Measurements from ENCODE around the gene PLEKHF1. TPM values are rescaled to one million over a fixed set of nuclear protein-coding genes. Genes with fewer than 3 reads are reported as not detected.

PLEKHF1 gene
- total and polyA plus RNA-seq, 2 of the 13 experiments (the other 11 are each of a cell fraction or from before 2014, with no cell fraction given), result 2.9 to 3.8 TPM

- TF ChIP-seq, protein P1, sequence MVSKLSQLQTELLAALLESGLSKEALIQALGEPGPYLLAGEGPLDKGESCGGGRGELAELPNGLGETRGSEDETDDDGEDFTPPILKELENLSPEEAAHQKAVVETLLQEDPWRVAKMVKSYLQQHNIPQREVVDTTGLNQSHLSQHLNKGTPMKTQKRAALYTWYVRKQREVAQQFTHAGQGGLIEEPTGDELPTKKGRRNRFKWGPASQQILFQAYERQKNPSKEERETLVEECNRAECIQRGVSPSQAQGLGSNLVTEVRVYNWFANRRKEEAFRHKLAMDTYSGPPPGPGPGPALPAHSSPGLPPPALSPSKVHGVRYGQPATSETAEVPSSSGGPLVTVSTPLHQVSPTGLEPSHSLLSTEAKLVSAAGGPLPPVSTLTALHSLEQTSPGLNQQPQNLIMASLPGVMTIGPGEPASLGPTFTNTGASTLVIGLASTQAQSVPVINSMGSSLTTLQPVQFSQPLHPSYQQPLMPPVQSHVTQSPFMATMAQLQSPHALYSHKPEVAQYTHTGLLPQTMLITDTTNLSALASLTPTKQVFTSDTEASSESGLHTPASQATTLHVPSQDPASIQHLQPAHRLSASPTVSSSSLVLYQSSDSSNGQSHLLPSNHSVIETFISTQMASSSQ (IDR thresholded peaks at IDR 0.05; ENCODE audit: low read depth), result no peak
- TF ChIP-seq, protein P1 (CRISPR knock-in tag; IDR thresholded peaks at IDR 0.05; ENCODE audit: borderline replicate concordance), result peak; percentile 27; the same call in 1 of the 2 replicates
- TF ChIP-seq ELF3 (CRISPR knock-in tag; IDR thresholded peaks at IDR 0.05) (peak; percentile 57; the same call in 1 of the 2 replicates), SSRP1 (CRISPR knock-in tag; IDR thresholded peaks at IDR 0.05) (0 out of 2 replicates have a peak, but pooled peaks have one; percentile 49), KDM1A (CRISPR knock-in tag; IDR thresholded peaks at IDR 0.05) (no peak), PRMT3 (CRISPR knock-in tag; IDR thresholded peaks at IDR 0.05; ENCODE audit: borderline replicate concordance, low read depth) (no peak), CBX5 (CRISPR knock-in tag; IDR thresholded peaks at IDR 0.05; ENCODE audit: borderline replicate concordance) (peak; percentile 71; the same call in 1 of the 2 replicates), GFI1 (CRISPR knock-in tag; IDR thresholded peaks at IDR 0.05; ENCODE audit: borderline replicate concordance) (no peak), NFATC3 (CRISPR knock-in tag; IDR thresholded peaks at IDR 0.05) (no peak), ZNF678 (CRISPR knock-in tag; IDR thresholded peaks at IDR 0.05) (no peak), MBNL3 (CRISPR knock-in tag; conservative IDR thresholded peaks at IDR 0.05) (no peak), ELF1 (CRISPR knock-in tag; IDR thresholded peaks at IDR 0.05) (0 out of 2 replicates have a peak, but pooled peaks have one; percentile 34), RARG (CRISPR knock-in tag; IDR thresholded peaks at IDR 0.05; ENCODE audit: low read depth) (no peak), HDAC2 (CRISPR knock-in tag; IDR thresholded peaks at IDR 0.05) (peak; percentile 42; the same call in 1 of the 2 replicates), RFX5 (IDR thresholded peaks at IDR 0.05; ENCODE audit: low read depth, low read length) (0 out of 2 replicates have a peak, but pooled peaks have one; percentile 19), CTCF (CRISPR knock-in tag; IDR thresholded peaks at IDR 0.05) (peak; percentile 98)
- TF ChIP-seq, protein P2, sequence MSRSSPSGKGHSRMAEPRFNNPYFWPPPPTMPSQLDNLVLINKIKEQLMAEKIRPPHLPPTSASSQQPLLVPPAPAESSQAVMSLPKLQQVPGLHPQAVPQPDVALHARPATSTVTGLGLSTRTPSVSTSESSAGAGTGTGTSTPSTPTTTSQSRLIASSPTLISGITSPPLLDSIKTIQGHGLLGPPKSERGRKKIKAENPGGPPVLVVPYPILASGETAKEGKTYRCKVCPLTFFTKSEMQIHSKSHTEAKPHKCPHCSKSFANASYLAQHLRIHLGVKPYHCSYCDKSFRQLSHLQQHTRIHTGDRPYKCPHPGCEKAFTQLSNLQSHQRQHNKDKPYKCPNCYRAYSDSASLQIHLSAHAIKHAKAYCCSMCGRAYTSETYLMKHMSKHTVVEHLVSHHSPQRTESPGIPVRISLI (CRISPR knock-in tag; IDR thresholded peaks at IDR 0.05; ENCODE audit: borderline replicate concordance), result no peak
These were observed 29.7 kb downstream of the PLEKHF1 start (continued) for GRCh38 chr19:29694669-29695627.
